ENCODE data around the gene CSN1S1. TPM values are rescaled to one million over a fixed set of nuclear protein-coding genes. Genes with fewer than 3 reads are reported as not detected.
"Not testable (repeated sequence)": the region's sequence is repeated elsewhere in the genome, so short reads cannot be mapped to it uniquely, and the experiment has no call there.

Gene CSN1S1
- total and polyA plus RNA-seq, 4 experiments from 2014 or later: not detected

GRCh38 chr4:69907151-69907550, 23.7 kb upstream of the CSN1S1 start:
- CTCF ChIA-PET (ENCODE audit: partially characterized antibody): no interaction called here
- no peaks in the 10 kb centered on the region for H3K4me1 Mint-ChIP-seq
- POLR2A ChIA-PET (ENCODE audit: partially characterized antibody): no interaction called here
- no peak overlapping the region for H3K27ac Mint-ChIP-seq
- Histone ChIP-seq H3K9me3 (ENCODE audit: control insufficient read depth in 1 of 2, low read length in 2 of 2) (no peaks in the 10 kb centered on the region), H3K4me3 (ENCODE audit: low read length in 2 of 2) (no peak overlapping the region), H3K4me1 (ENCODE audit: insufficient read depth, low read length) (no peaks in the 10 kb centered on the region), H3K27ac (ENCODE audit: low read depth, low read length) (no peak overlapping the region), H3K27me3 (ENCODE audit: insufficient read depth, low read length) (no peaks in the 10 kb centered on the region), H3K36me3 (ENCODE audit: insufficient read depth, low read length) (no peaks in the 10 kb centered on the region)
- intact Hi-C loops (cut with micrococcal nuclease): no loop called here
- no peaks in the 10 kb centered on the region for H3K27me3 Mint-ChIP-seq
- H3K36me3 Mint-ChIP-seq: no peaks in the 10 kb centered on the region
- DNase-seq: no peak
- H3K9me3 Mint-ChIP-seq: peaks cover 0 to 5% (median 0%) of the 10 kb centered on the region in 8 donors
- no peak overlapping the region for H3K4me3 Mint-ChIP-seq

DNA sequence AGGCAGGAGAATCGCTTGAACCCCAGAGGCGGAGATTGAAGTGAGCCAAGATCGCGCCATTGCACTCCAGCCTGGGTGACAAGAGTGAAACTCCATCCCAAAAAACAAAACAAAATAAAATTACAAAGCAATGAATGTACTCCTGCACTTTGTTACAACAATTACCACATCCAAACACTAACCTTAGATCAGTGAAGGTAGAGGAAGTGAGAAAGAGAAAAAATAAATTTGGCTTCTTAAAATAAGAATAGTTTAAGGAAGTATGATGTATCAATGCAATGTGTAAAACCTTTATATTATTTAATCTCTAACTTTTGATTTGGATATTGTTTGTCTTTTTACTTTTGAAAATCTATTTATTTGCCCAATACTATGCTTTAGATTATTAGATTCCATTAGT, 21.7 kb upstream of the CSN1S1 start:
- CTCF ChIA-PET (ENCODE audit: partially characterized antibody): no interaction called here
- H3K27ac ChIP-seq (ENCODE audit: low read depth, low read length): no peak overlapping the region
- DNase-seq: no peak
- no peaks in the 10 kb centered on the region for H3K9me3 ChIP-seq (ENCODE audit: control insufficient read depth in 1 of 2, low read length in 2 of 2)
- no peaks in the 10 kb centered on the region for H3K36me3 ChIP-seq (ENCODE audit: insufficient read depth, low read length)
- H3K4me1 ChIP-seq (ENCODE audit: insufficient read depth, low read length): no peaks in the 10 kb centered on the region
- H3K9me3 Mint-ChIP-seq: peaks cover 0 to 2% (median 0%) of the 10 kb centered on the region in 8 donors
- H3K27ac Mint-ChIP-seq: no peak overlapping the region
- intact Hi-C loops (cut with micrococcal nuclease): no loop called here
- POLR2A ChIA-PET (ENCODE audit: partially characterized antibody): no interaction called here
- no peak overlapping the region for H3K4me3 ChIP-seq (ENCODE audit: low read length in 2 of 2)
- no peak overlapping the region for H3K4me3 Mint-ChIP-seq
- no peaks in the 10 kb centered on the region for H3K27me3 Mint-ChIP-seq
- no peaks in the 10 kb centered on the region for H3K36me3 Mint-ChIP-seq
- no peaks in the 10 kb centered on the region for H3K27me3 ChIP-seq (ENCODE audit: insufficient read depth, low read length)
- no peaks in the 10 kb centered on the region for H3K4me1 Mint-ChIP-seq

- ChIA-PET CTCF (ENCODE audit: partially characterized antibody) (no interaction called here), POLR2A (ENCODE audit: partially characterized antibody) (no interaction called here)
- H3K4me1 ChIP-seq (ENCODE audit: insufficient read depth, low read length): no peaks in the 10 kb centered on the region
- H3K27me3 Mint-ChIP-seq: no peaks in the 10 kb centered on the region
- H3K4me1 Mint-ChIP-seq: no peaks in the 10 kb centered on the region
- peaks cover 0 to 2% (median 0%) of the 10 kb centered on the region in 8 donors for H3K9me3 Mint-ChIP-seq
- no peaks in the 10 kb centered on the region for H3K27me3 ChIP-seq (ENCODE audit: insufficient read depth, low read length)
- no peak for DNase-seq
- H3K9me3 ChIP-seq (ENCODE audit: control insufficient read depth in 1 of 2, low read length in 2 of 2): no peaks in the 10 kb centered on the region
- H3K27ac ChIP-seq (ENCODE audit: low read depth, low read length): no peak overlapping the region
- no peaks in the 10 kb centered on the region for H3K36me3 Mint-ChIP-seq
- no peak overlapping the region for H3K27ac Mint-ChIP-seq
- intact Hi-C loops (cut with micrococcal nuclease): no loop called here
- H3K4me3 Mint-ChIP-seq: no peak overlapping the region
- H3K4me3 ChIP-seq (ENCODE audit: low read length in 2 of 2): no peak overlapping the region
- no peaks in the 10 kb centered on the region for H3K36me3 ChIP-seq (ENCODE audit: insufficient read depth, low read length)
Observed at GRCh38 chr4:69910016-69910782, 20.7 kb upstream of the CSN1S1 start.

- Mint-ChIP-seq H3K36me3 (no peaks in the 10 kb centered on the region), H3K27me3 (peaks cover 0 to 2% of the 10 kb centered on the region in 2 donors), H3K4me1 (no peaks in the 10 kb centered on the region), H3K27ac (no peak overlapping the region), H3K9me3 (peaks cover 0 to 2% (median 0%) of the 10 kb centered on the region in 8 donors), H3K4me3 (no peak overlapping the region)
- no peaks in the 10 kb centered on the region for H3K27me3 ChIP-seq (ENCODE audit: insufficient read depth, low read length)
- H3K9me3 ChIP-seq (ENCODE audit: control insufficient read depth in 1 of 2, low read length in 2 of 2): no peaks in the 10 kb centered on the region
- POLR2A ChIA-PET (ENCODE audit: partially characterized antibody): no interaction called here
- intact Hi-C loops (cut with micrococcal nuclease): no loop called here
- H3K36me3 ChIP-seq (ENCODE audit: insufficient read depth, low read length): no peaks in the 10 kb centered on the region
- no peak overlapping the region for H3K4me3 ChIP-seq (ENCODE audit: low read length in 2 of 2)
- DNase-seq: no peak
- no peaks in the 10 kb centered on the region for H3K4me1 ChIP-seq (ENCODE audit: insufficient read depth, low read length)
- H3K27ac ChIP-seq (ENCODE audit: low read depth, low read length): no peak overlapping the region
- CTCF ChIA-PET (ENCODE audit: partially characterized antibody): no interaction called here
Observed at GRCh38 chr4:69920874-69921273, 10.0 kb upstream of the CSN1S1 start.

DNA sequence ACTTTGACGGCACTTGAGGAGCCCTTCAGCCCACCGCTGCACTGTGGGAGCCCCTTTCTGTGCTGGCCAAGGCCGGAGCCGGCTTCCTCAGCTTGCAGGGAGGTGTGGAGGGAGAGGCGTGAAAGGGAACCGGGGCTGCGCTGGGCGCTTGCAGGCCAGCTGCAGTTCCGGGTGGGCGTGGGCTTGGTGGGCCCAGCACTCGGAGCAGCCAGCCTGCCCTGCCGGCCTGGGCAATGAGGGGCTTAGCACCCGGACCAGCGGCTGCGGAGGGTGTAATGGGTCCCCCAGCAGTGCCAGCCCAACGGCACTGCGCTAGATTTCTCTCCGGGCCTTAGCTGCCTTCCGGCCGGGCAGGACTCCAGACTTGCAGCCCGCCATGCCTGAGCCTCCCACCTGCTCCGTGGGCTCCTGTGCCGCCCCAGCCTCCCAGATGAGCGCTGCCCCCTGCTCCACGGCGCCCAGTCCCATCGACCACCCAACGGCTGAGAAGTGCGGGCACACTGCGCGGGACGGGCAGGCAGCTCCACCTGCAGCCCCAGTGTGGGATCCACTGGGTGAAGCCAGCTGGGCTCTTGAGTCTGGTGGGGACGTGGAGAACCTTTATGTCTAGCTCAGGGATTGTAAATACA, 7.0 kb upstream of the CSN1S1 start:
- H3K27me3 ChIP-seq (ENCODE audit: insufficient read depth, low read length); POLR2A ChIA-PET (ENCODE audit: partially characterized antibody); H3K4me3 Mint-ChIP-seq; H3K4me3 ChIP-seq (ENCODE audit: low read length in 2 of 2); H3K36me3 ChIP-seq (ENCODE audit: insufficient read depth, low read length); H3K9me3 Mint-ChIP-seq; H3K27ac ChIP-seq (ENCODE audit: low read depth, low read length); H3K4me1 ChIP-seq (ENCODE audit: insufficient read depth, low read length); CTCF ChIA-PET (ENCODE audit: partially characterized antibody); intact Hi-C loops (cut with micrococcal nuclease); H3K9me3 ChIP-seq (ENCODE audit: control insufficient read depth in 1 of 2, low read length in 2 of 2); H3K4me1 Mint-ChIP-seq; H3K27me3 Mint-ChIP-seq; H3K36me3 Mint-ChIP-seq; H3K27ac Mint-ChIP-seq: not testable (repeated sequence)
- DNase-seq: peak in 1 of 5 donors; percentile 31

DNA sequence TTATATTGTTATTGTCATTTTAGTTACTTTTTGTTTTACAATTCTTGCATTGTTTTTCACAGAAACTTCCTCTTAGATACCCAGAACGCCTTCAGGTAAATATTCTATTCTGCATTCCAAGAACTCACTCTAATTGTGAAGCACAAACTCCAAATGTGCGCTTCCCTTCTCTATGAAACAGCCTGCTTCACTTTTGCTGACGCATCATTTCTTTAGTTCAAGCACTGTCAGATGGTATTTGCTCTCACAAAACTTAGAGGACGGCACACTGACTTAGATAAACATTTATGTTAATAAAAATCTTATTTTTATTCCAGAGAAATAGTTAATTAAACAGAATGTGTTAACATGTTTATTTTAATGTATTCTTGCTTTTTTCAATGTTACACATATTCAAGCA, 3.3 kb downstream of the CSN1S1 start:
- CTCF ChIA-PET (ENCODE audit: partially characterized antibody): no interaction called here
- POLR2A ChIA-PET (ENCODE audit: partially characterized antibody): no interaction called here

GRCh38 chr4:69936566-69936965, 5.7 kb downstream of the CSN1S1 start:
- H3K4me3 Mint-ChIP-seq: no peak overlapping the region
- no peaks in the 10 kb centered on the region for H3K4me1 ChIP-seq (ENCODE audit: insufficient read depth, low read length)
- intact Hi-C loops (cut with micrococcal nuclease): no loop called here
- no peaks in the 10 kb centered on the region for H3K4me1 Mint-ChIP-seq
- no peak overlapping the region for H3K27ac ChIP-seq (ENCODE audit: low read depth, low read length)
- H3K9me3 Mint-ChIP-seq: no peaks in the 10 kb centered on the region
- no peaks in the 10 kb centered on the region for H3K36me3 Mint-ChIP-seq
- no peaks in the 10 kb centered on the region for H3K9me3 ChIP-seq (ENCODE audit: control insufficient read depth in 1 of 2, low read length in 2 of 2)
- H3K4me3 ChIP-seq (ENCODE audit: low read length in 2 of 2): no peak overlapping the region
- no peaks in the 10 kb centered on the region for H3K27me3 ChIP-seq (ENCODE audit: insufficient read depth, low read length)
- ChIA-PET POLR2A (ENCODE audit: partially characterized antibody) (no interaction called here), CTCF (ENCODE audit: partially characterized antibody) (no interaction called here)
- no peaks in the 10 kb centered on the region for H3K27me3 Mint-ChIP-seq
- H3K36me3 ChIP-seq (ENCODE audit: insufficient read depth, low read length): no peaks in the 10 kb centered on the region
- no peak overlapping the region for H3K27ac Mint-ChIP-seq
- DNase-seq: no peak

More for the DNA sequence above, 3.3 kb downstream of the CSN1S1 start:
- Histone ChIP-seq H3K4me1 (ENCODE audit: insufficient read depth, low read length) (no peaks in the 10 kb centered on the region), H3K36me3 (ENCODE audit: insufficient read depth, low read length) (no peaks in the 10 kb centered on the region), H3K27me3 (ENCODE audit: insufficient read depth, low read length) (no peaks in the 10 kb centered on the region), H3K27ac (ENCODE audit: low read depth, low read length) (no peak overlapping the region), H3K9me3 (ENCODE audit: control insufficient read depth in 1 of 2, low read length in 2 of 2) (no peaks in the 10 kb centered on the region), H3K4me3 (ENCODE audit: low read length in 2 of 2) (no peak overlapping the region)
- no peak for DNase-seq
- no peaks in the 10 kb centered on the region for H3K36me3 Mint-ChIP-seq
- no peaks in the 10 kb centered on the region for H3K27me3 Mint-ChIP-seq
- no peaks in the 10 kb centered on the region for H3K9me3 Mint-ChIP-seq
- no peaks in the 10 kb centered on the region for H3K4me1 Mint-ChIP-seq
- H3K4me3 Mint-ChIP-seq: no peak overlapping the region
- intact Hi-C loops (cut with micrococcal nuclease): no loop called here
- H3K27ac Mint-ChIP-seq: no peak overlapping the region
